ENCODE data around the gene B4GALNT3.

The B4GALNT3 gene

DNA sequence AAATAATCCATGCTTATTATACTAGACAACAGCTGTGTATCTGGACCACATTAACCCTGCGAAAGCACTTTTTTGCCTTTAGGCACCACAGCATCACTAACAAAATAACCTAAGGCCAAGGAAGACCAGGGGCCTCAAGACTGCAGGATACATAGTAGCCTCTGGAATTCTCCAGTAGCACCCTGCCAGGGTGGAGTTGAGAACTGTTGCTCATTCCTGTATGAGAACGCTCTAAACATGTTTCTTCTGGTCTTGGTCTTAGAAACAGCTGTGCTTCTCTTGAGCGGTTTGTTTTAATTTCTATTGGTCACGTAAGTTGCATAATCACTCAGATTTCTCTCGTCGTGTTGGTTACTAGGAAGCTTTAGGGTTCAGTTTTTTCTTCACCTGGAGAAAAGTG lies 7.9 kb downstream of the B4GALNT3 start:
- no peak for DNase-seq (ENCODE audit: low read depth in 2 of 2, low spot score in 1 of 2)

DNA sequence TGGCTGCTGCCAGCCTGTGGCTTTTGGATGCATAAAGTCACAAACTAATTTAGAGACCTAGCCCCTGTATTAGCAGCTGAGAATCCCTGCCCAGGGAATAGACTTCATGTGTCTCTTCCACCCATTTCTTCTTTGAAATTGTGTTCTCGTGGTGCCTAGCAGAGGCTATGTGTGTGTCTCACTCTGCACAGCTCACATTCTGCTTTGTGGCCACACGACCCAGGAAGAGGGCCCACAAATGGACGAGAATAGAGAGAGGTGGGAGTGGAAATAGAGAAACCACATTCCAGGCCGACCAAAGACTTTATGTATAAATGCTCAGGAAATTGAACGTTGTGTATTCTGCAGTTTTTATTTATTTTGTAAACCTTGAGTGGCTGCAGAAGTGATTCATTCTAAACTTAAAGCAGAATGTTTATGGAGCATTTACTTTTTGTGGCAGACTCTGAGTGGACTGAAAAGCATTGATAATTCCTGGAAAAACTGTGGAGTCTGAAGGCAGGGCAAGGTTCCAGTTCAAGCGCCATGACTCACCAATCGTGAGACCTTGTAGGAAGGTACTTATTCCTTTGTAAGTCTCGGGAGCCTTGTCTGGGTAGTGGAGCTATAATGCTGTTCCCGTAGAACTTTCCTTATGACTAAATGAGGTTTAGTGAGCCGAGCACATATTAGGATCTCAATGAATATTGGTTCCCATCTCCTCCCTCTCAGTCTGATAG lies 9.1 kb downstream of the B4GALNT3 start:
- no peak for DNase-seq (ENCODE audit: low read depth in 2 of 2, low spot score in 1 of 2)

GRCh38 chr12:470133-470532 lies 10.4 kb downstream of the B4GALNT3 start:
- DNase-seq (ENCODE audit: low read depth in 2 of 2, low spot score in 1 of 2), result no peak

DNA sequence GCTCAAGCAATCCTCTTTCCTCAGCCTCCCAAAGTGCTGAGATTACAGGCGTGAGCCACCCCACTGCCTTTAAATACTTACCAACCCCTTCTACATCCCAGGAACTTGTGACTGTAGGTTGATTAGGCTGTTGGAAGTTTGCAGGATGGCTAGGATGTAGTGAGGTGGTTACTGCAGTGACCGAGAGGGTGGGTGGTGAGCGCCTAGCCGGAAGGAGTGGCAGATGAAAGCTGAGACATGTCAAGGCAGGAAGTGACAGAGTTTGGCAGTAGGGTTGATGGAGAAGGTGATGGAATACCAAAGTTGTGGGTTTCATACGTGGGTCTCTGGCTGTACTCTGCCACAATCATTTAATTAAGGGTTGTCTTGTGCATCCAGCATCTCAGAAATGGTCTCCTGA lies 13.5 kb downstream of the B4GALNT3 start:
- no peak for DNase-seq (ENCODE audit: low read depth in 2 of 2, low spot score in 1 of 2)

- DNase-seq (ENCODE audit: low read depth in 2 of 2, low spot score in 1 of 2), result no peak
Measured at GRCh38 chr12:473863-474577, 14.3 kb downstream of the B4GALNT3 start.

DNA sequence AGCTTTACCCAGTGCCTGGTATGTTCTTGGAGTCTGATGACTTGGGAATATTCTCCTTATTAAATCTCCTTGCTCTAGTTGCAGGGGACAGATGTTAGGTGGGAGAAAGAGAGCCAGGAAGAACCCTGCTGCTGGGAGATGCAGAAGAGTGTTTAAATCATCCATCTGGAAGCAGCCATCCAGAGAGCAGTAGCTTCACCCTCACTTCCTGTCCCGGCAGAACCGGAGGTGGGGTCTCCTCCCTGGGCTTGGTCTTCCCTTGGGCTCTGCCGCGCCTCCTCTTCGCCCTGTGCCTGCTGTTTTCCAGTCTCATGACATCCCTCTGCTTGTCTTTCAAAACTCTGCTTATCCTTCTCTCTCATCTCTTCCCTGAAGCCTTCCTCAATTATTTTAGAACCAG lies 15.5 kb downstream of the B4GALNT3 start:
- DNase-seq (ENCODE audit: low read depth in 2 of 2, low spot score in 1 of 2), result no peak

DNA sequence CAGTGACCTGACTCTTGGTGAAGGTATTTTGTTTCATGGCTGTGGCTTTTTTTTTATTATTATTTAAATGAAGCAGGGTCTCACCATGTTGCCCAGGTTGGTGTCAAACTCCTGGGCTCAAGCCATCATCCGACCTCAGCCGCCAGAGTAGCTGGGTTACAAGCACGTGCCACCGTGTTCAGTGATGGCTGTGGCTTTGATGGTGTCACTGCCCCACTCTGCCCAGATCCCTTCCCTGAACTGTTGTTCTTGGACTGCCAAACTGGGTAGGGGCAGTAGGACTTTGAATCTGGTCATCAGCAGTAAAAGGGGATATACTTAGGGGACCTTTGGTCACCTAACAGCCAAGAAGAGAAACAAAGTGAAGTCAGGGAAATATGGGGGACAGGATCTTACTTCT lies 19.4 kb downstream of the B4GALNT3 start:
- DNase-seq (ENCODE audit: low read depth in 2 of 2, low spot score in 1 of 2), result no peak

GRCh38 chr12:480831-481816 lies 21.4 kb downstream of the B4GALNT3 start:
- DNase-seq (ENCODE audit: low read depth in 2 of 2, low spot score in 1 of 2), result no peak

- no peak for DNase-seq (ENCODE audit: low read depth in 2 of 2, low spot score in 1 of 2)
Measured at GRCh38 chr12:482061-482460, 22.3 kb downstream of the B4GALNT3 start.

GRCh38 chr12:484096-484495 lies 24.4 kb downstream of the B4GALNT3 start:
- DNase-seq (ENCODE audit: low read depth in 2 of 2, low spot score in 1 of 2), result no peak

DNA sequence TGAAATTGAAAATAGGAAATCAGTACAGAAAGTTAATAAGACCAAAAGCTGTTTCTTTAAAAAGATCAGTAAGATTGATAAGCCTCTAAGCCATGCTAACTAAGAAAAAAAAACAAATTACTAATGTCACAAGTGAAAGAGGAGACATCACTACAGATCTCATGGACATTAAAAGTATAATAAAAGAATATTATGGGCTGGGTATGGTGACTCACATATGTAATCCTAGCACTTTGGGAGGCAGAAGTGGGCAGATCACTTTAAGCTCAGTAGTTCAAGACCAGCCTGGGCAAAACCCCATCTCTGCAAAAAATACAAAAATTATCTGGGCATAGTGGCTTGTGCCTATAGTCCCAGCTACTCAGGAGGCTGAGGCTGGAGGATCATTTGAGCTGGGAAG lies 30.5 kb downstream of the B4GALNT3 start:
- no peak for DNase-seq (ENCODE audit: low read depth in 2 of 2, low spot score in 1 of 2)

DNA sequence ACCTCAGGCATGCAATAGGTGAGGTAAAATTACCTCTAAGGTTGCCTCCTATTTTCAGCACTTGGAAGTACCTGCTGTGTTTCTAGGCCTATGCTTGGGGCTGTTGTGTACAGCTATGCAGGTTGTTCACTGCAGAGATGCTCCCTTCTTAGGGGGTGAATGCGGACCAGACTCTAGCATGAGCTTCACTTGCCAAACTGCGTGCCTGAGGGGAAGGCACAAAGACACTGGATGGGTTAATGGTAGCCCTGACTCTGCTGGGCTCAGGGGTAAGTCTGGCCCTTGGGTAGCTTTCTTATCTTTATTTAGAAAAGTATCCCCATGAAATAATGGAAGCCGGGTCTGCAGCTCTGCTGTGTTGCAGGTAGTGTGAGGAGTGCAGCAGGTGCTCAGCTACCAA lies 35.7 kb downstream of the B4GALNT3 start:
- DNase-seq (ENCODE audit: low read depth in 2 of 2, low spot score in 1 of 2), result no peak

DNA sequence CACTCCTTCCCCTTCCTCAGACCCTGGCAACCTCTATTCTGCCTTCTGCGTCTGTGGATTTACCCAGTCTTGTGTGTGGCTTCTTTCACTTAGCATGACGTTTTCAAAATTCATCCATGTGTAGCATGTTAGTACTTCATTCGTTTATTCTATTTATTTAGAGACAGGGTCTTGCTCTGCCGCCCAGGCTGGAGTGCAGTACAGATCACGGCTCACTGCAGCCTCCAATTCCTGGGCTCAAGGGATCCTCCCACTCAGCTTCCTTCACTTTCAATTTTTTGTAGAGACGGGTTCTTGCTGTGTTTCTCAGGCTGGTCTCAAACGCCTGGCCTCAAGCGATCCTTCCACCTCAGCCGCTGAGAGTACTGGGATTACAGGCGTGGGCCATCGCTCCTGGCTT lies 37.0 kb downstream of the B4GALNT3 start:
- DNase-seq (ENCODE audit: low read depth in 2 of 2, low spot score in 1 of 2), result no peak

DNA sequence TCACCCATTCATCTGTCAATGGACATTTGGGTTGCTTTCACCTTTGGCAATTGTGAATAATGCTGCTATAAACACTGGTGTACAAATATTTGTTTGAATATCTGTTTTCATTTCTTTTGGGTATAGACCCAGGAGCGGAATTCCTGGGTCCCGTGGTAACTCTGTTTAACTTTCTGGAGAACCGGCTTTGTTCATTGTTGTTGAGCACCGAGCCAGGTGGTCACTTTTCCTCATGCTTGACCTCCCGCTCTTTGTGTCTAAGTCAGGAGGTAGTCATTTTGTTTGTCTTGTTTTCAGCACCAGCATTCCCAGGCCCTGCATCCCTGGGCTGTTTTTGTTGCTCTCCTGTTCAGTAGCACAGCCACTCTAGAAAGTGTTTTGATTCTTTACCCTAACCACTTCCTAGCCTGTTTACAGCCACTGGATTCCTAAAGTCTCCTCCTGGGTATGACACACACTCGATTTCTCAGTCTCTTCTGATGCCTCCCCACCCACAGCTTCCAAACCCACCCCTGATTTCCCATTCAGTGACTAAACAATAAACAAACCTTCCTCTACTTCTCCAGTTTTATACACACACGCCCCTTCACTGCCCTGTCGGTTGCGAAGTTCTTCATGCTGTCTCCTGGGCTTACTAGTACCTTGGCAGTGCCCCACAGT lies 37.9 kb downstream of the B4GALNT3 start:
- DNase-seq (ENCODE audit: low read depth in 2 of 2, low spot score in 1 of 2), result no peak

DNA sequence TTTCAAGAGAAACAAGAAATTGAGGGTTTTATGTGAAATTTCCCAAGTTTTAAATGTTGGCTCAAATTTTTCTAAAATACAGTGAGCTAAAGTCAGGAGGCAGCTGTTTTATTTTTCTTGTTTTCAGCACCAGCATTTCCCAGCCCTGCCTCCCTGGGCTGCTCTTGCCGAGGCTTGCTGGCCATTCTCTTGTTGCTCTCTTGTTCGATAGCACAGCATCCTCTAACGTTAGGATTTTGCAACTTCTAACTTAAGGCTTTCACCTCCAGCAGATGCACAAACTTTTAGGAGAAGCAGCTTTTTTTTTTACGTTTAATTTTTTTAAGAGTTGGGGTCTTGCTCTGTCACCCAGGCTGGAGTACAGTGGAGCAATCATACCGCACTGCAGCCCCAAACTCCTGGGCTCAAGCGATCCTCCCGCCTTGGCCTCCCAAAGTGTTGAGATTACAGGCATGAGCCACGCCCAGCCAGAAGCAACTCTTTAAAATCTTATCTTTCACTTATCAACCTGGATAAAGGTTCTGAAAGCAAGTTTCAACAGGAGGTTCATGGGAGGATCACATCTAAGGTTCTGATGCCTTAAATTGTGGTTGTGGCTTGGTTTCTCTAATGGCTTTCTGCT lies 40.2 kb downstream of the B4GALNT3 start:
- DNase-seq (ENCODE audit: low read depth in 2 of 2, low spot score in 1 of 2), result no peak

- DNase-seq (ENCODE audit: low read depth in 2 of 2, low spot score in 1 of 2), result no peak
Measured at GRCh38 chr12:501722-502447, 42.1 kb downstream of the B4GALNT3 start.

GRCh38 chr12:503111-503761 lies 43.5 kb downstream of the B4GALNT3 start:
- no peak for DNase-seq (ENCODE audit: low read depth in 2 of 2, low spot score in 1 of 2)

GRCh38 chr12:505221-505620 lies 45.5 kb downstream of the B4GALNT3 start:
- no peak for DNase-seq (ENCODE audit: low read depth in 2 of 2, low spot score in 1 of 2)

DNA sequence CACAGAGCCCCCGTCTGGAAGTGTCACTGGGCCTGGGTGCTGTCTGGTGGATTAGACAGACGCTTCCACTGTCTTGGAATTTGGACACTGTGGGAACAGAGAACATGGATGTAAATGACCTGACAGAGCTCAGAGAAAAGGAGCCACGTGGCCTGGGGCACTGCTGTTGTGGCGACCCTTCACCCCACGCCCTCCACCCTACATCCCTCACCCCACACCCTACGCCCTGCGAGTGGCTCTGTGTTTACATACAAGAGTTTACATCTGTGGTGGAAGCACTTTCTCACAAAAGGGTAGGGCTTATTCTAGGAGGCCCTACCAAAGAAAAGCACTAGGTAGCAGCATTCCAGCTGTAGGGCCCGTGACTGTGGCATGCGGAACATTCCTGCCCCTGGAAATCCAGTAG lies 47.7 kb downstream of the B4GALNT3 start:
- DNase-seq (ENCODE audit: low read depth in 2 of 2, low spot score in 1 of 2), result no peak

DNA sequence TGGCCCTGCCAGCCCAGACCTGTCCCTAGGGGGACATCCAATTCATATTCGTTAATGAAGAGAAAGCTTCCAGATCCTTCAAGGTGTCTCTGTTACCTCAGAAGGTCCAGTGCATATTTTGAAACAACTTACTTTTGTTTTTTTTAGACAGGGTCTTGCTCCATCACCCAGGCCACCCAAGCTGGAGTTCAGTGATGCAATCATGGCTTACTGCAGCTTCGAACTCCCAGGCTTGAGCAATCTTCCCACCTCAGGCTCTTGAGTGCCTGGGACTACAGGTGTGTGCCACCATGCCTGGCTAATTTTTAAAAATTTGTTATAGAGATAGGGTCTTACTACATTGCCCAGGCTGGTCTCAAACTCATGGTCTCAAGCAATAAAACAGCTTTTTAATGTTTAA lies 48.4 kb downstream of the B4GALNT3 start:
- DNase-seq (ENCODE audit: low read depth in 2 of 2, low spot score in 1 of 2), result no peak

All from stimulated activated CD8-positive, alpha-beta memory T cell treated with anti-CD3 and anti-CD28 coated beads, Interleukin-4, amount 100 ng/mL, for 1 hour (primary cell).